CD14-positive monocyte (primary cell): Measurements from ENCODE around the gene CDH7. TPM values are rescaled to one million over a fixed set of nuclear protein-coding genes. Genes with fewer than 3 reads are reported as not detected.

ENCODE experiments used
- DNase-seq, 3 donors: peaks; one replicate each; pipeline ENCODE4 v3.0.0-alpha.2; 2011 to 2022
- H2AFZ ChIP-seq: 2 replicates; pipeline ENCODE4 v1.6.0; 2012; ENCODE audit warnings: mild to moderate bottlenecking, low read depth, low read length, inconsistent platforms; ENCODE audit not compliant: insufficient read depth, poor library complexity, severe bottlenecking
- H3K27ac ChIP-seq, 2 donors: 1 replicate in 1 of 2; 2 replicates in 1 of 2; pipeline ENCODE4 v1.5.1; 2012 to 2013; ENCODE audit warnings: low read length in 2 of 2, control low read depth in 1 of 2, inconsistent platforms in 1 of 2, low read depth in 1 of 2, mild to moderate bottlenecking in 1 of 2
- H3K27me3 ChIP-seq, 2 donors: one replicate each; pipeline versions ENCODE4 v1.6.0 to v1.6.1; 2011 to 2013; ENCODE audit warnings: low read length in 2 of 2; ENCODE audit not compliant: control insufficient read depth in 2 of 2, insufficient read depth in 2 of 2
- H3K36me3 ChIP-seq, 2 donors: replicated peaks in 1 of 2; 1 replicate in 1 of 2; 2 replicates in 1 of 2; pipeline versions ENCODE4 v1.5.1 to v1.6.1; 2012 to 2013; ENCODE audit warnings: low read length in 2 of 2, control low read depth in 1 of 2, inconsistent platforms in 1 of 2, mild to moderate bottlenecking in 1 of 2; ENCODE audit not compliant: insufficient read depth in 2 of 2, control insufficient read depth in 1 of 2
- H3K4me1 ChIP-seq, 2 donors: 1 replicate in 1 of 2; 2 replicates in 1 of 2; pipeline versions ENCODE4 v1.5.1 to v1.6.1; 2012 to 2013; ENCODE audit warnings: low read length in 2 of 2, control low read depth in 1 of 2, inconsistent platforms in 1 of 2, mild to moderate bottlenecking in 1 of 2, moderate library complexity in 1 of 2; ENCODE audit not compliant: insufficient read depth in 2 of 2, control insufficient read depth in 1 of 2
- H3K4me2 ChIP-seq: replicated peaks from 2 replicates; pipeline ENCODE3; 2012; ENCODE audit warnings: low read length, moderate library complexity, mild to moderate bottlenecking; ENCODE audit not compliant: poor library complexity, severe bottlenecking; ENCODE audit errors: extremely low read depth
- H3K4me3 ChIP-seq, 3 experiments: fragments of 200-600 bp in 1 of 3; sonication (generic) in 1 of 3; replicated peaks in 1 of 3; 1 replicate in 2 of 3; 2 replicates in 1 of 3; pipeline ENCODE4 v1.5.1; 2011 to 2013; ENCODE audit warnings: low read length in 3 of 3, mild to moderate bottlenecking in 3 of 3, control low read depth in 2 of 3, low read depth in 2 of 3, inconsistent platforms in 1 of 3, moderate library complexity in 1 of 3
- H3K79me2 ChIP-seq: 2 replicates; pipeline ENCODE4 v1.6.0; 2012; ENCODE audit warnings: mild to moderate bottlenecking, control low read depth, inconsistent platforms, low read length, moderate library complexity; ENCODE audit not compliant: insufficient read depth
- H3K9ac ChIP-seq: 2 replicates; pipeline ENCODE4 v1.6.0; 2017; ENCODE audit warnings: low read length, mild to moderate bottlenecking; ENCODE audit not compliant: insufficient read depth, poor library complexity, severe bottlenecking
- H3K9me3 ChIP-seq, 2 donors: replicated peaks in 1 of 2; 1 replicate in 1 of 2; 2 replicates in 1 of 2; pipeline versions ENCODE4 v1.5.1 to v1.6.1; 2012 to 2013; ENCODE audit warnings: low read length in 2 of 2, control low read depth in 1 of 2; ENCODE audit not compliant: control insufficient read depth in 1 of 2, insufficient read depth in 1 of 2
- H4K20me1 ChIP-seq: 2 replicates; pipeline ENCODE4 v1.6.0; 2012; ENCODE audit warnings: mild to moderate bottlenecking, low read length, control low read depth, moderate library complexity; ENCODE audit not compliant: insufficient read depth
- H3K27ac Mint-ChIP-seq, 7 donors: one replicate each; pipeline ENCODE4 v1.8.0; 2020; ENCODE audit warnings: mild to moderate bottlenecking in 7 of 7, mixed read lengths in 7 of 7, moderate library complexity in 6 of 7, inconsistent platforms in 2 of 7
- H3K27me3 Mint-ChIP-seq, 3 donors: one replicate each; pipeline ENCODE4 v1.8.0; 2021 to 2022; ENCODE audit warnings: low read depth in 3 of 3, mild to moderate bottlenecking in 3 of 3, mixed read lengths in 3 of 3, moderate library complexity in 3 of 3, inconsistent platforms in 1 of 3
- H3K36me3 Mint-ChIP-seq, 2 donors: one replicate each; pipeline ENCODE4 v1.8.0; 2020; ENCODE audit warnings: mixed read lengths in 2 of 2, inconsistent platforms in 1 of 2, mild to moderate bottlenecking in 1 of 2
- H3K4me1 Mint-ChIP-seq: one replicate; pipeline ENCODE4 v1.8.0; 2020; ENCODE audit warnings: mild to moderate bottlenecking, mixed read lengths
- H3K4me3 Mint-ChIP-seq, 2 donors: one replicate each; pipeline ENCODE4 v1.8.0; 2020; ENCODE audit warnings: mild to moderate bottlenecking in 2 of 2, mixed read lengths in 2 of 2, moderate library complexity in 1 of 2
- H3K9me3 Mint-ChIP-seq, 7 donors: one replicate each; pipeline ENCODE4 v1.8.0; 2020 to 2022; ENCODE audit warnings: mixed read lengths in 7 of 7, mild to moderate bottlenecking in 6 of 7, moderate library complexity in 6 of 7, inconsistent platforms in 2 of 7
- CTCF ChIP-seq: fragments of 200-600 bp; IDR thresholded peaks from one replicate; pipeline ENCODE4 v1.8.0; 2022; ENCODE audit warnings: antibody characterized with exemption, mild to moderate bottlenecking
- WGBS: methylation state at CpG from one replicate; pipeline ENCODE4 v1.1.5; 2013; ENCODE audit warnings: missing lambda C conversion rate; ENCODE audit not compliant: insufficient coverage; 5-methylcytosine and 5-hydroxymethylcytosine counted together
- intact Hi-C, 2 donors: fragments of 100-400 bp; cut with micrococcal nuclease; formaldehyde crosslinking; loops; one replicate each; pipeline versions ENCODE4 v1.15.0 to v1.15.1; 2023
- polyA plus RNA-seq, 3 donors: library from polyadenylated mRNA; depleted of rRNA in 1 of 3; unstranded in 2 of 3; stranded (reverse) in 1 of 3; fragments of 300-500 nt in 2 of 3; fragments of >200 nt in 1 of 3; fragmentation: Illumina TruSeq in 2 of 3; gene quantifications; 1 replicate in 2 of 3; 2 replicates in 1 of 3; pipeline ENCODE4 v1.2.3, GENCODE V29; 2012 to 2021

The CDH7 gene
- polyA plus RNA-seq, 3 donors: not detected

- Histone ChIP-seq H3K9me3 (no peaks in the 10 kb centered on the region), H3K27me3 (no peaks in the 10 kb centered on the region), H4K20me1 (no peaks in the 10 kb centered on the region), H3K9ac (no peak overlapping the region), H3K4me1 (no peaks in the 10 kb centered on the region), H3K79me2 (no peaks in the 10 kb centered on the region), H3K4me3 (no peak overlapping the region), H3K4me2 (no peak overlapping the region), H3K36me3 (no peaks in the 10 kb centered on the region), H2AFZ (no peak overlapping the region), H3K27ac (no peak overlapping the region)
- no peak for TF ChIP-seq CTCF
- intact Hi-C loops: no loop called here
- no peak overlapping the region for H3K27ac Mint-ChIP-seq
- no CpG with 5 or more reads among the region's 4 CpGs for WGBS
- no peaks in the 10 kb centered on the region for H3K9me3 Mint-ChIP-seq
- H3K4me1 Mint-ChIP-seq: no peaks in the 10 kb centered on the region
- no peaks in the 10 kb centered on the region for H3K27me3 Mint-ChIP-seq
- H3K36me3 Mint-ChIP-seq: no peaks in the 10 kb centered on the region
- no peak for DNase-seq
- no peak overlapping the region for H3K4me3 Mint-ChIP-seq
These were observed 39.8 kb downstream of the CDH7 start for GRCh38 chr18:65790604-65791003.

GRCh38 chr18:65791719-65792118 lies 40.9 kb downstream of the CDH7 start:
- WGBS: no CpG with 5 or more reads among the region's 4 CpGs
- no peaks in the 10 kb centered on the region for H3K9me3 Mint-ChIP-seq
- H3K27me3 ChIP-seq: no peaks in the 10 kb centered on the region
- H3K36me3 Mint-ChIP-seq: no peaks in the 10 kb centered on the region
- no peak for TF ChIP-seq CTCF
- no peak overlapping the region for H3K4me3 Mint-ChIP-seq
- intact Hi-C loops: no loop called here
- no peak overlapping the region for H3K4me2 ChIP-seq
- no peaks in the 10 kb centered on the region for H3K9me3 ChIP-seq
- H3K9ac ChIP-seq: no peak overlapping the region
- no peaks in the 10 kb centered on the region for H3K36me3 ChIP-seq
- no peak overlapping the region for H3K27ac ChIP-seq
- H3K4me1 Mint-ChIP-seq: no peaks in the 10 kb centered on the region
- no peak overlapping the region for H2AFZ ChIP-seq
- H4K20me1 ChIP-seq: no peaks in the 10 kb centered on the region
- H3K79me2 ChIP-seq: no peaks in the 10 kb centered on the region
- no peak for DNase-seq
- H3K4me1 ChIP-seq: no peaks in the 10 kb centered on the region
- H3K27ac Mint-ChIP-seq: no peak overlapping the region
- H3K27me3 Mint-ChIP-seq: no peaks in the 10 kb centered on the region
- H3K4me3 ChIP-seq: no peak overlapping the region
